ENCODE measurements around the gene MAP3K7.
A peak's percentile ranks its signal among the peaks of the same experiment; 100 is the strongest.

Gene MAP3K7

DNA sequence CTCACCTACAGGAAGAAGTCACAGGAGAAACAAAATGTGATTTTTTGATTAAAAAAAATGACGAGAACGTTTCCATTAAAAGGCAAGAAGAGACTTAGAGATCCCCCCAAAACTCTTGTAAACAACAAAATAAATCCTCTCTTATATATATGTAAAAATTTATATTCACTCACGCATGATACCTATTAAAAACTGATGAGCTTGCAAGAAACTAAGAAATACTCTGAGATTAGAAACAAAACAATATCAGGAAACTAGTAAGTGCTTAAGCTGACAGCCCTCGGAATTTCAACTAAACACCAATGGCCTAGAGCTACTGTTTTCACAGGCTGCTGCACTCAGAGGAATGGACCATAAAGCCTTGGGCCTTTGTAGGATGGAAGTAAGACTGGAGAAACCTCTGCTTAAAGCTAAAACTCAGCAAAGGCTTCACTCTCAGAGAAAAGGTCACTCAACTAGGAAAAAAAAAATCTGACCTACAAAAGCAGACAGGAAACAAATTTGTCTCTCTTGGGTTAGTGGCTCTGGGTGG lies 63.0 kb downstream of the MAP3K7 start:
- DNase-seq = no peak

DNA sequence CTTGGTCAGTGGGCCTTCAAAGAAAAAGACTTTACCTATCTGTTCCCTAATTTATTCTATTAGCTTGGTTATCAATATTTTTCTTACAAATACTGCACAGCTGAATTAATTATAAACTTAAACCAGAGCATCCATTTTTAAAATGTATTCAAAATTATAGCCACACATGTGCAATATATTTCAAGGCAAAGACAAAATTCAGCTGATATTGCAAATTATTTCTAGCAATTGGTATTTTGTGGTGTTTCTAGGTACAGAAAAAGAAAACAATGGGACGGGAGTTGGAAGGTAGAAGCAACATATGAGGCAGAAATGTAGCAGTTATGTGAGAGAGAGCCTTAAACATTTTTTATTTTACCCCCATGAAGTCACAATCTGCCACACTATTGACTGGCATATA lies 64.9 kb downstream of the MAP3K7 start:
- no peak for DNase-seq

DNA sequence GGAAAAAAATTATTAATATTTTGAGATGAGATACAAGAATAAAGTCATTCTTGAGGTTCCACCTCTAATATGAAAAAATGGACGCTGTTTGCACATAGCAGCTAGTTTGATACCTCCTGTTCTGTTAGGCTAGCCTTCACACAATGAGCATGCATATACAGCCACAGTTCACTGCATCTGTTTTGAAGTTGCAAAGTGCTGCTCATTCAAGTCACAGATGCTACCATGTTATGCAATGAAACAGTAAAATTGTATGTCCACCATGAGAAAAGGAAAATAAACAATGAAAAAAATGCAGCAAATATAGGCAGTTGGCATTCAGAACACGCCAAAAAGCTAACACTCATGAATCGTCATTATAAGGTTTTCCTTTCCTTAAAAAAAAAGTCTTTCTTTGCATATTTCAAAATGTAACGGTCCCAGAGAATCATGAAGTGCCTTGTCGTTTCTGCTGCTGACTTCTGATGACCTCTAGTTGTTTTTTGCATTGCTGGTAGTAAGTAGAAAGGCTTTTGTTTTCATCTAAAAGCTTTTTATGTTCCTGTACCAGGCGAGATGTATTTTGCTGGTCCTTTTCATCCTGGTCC lies 70.7 kb downstream of the MAP3K7 start:
- no peak for DNase-seq

DNA sequence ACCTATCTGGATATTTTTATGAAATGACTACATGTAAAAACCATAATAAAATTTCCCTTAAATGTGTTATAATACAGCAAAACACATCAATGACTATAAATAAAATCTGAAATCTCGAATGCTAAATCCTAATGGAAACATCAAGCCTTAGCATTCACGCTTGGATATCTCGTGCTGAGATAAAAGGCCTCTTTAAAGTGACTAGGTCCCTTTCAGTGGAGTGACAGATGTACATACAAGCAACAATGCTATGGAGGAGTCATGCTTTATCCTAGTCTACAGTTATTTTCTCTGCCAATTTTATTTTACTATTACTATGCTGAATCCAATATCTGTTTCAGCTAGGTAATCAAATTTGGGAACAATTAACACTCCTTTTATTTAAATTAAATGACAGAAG lies 72.4 kb downstream of the MAP3K7 start:
- DNase-seq = no peak

DNA sequence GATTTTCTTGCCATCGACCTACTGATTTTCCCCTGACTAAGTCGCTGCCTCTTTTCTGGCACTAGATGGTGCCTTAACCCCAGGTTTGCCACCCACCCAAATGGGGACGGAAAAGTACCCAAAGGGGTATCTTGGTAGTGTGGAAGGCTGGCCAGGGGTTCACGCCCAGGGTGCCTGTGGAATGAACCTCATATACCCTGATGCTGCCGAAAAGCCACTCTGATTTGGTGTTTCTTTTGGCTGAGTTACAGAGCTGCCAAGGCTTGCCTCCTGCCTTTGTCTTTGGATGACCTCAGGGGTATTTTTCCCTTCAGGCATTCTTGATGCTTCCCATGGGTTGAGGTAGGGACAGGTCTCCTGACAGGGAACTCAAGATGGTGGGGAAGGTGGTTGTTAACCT lies 78.1 kb downstream of the MAP3K7 start:
- peak; percentile 3 for DNase-seq

DNA sequence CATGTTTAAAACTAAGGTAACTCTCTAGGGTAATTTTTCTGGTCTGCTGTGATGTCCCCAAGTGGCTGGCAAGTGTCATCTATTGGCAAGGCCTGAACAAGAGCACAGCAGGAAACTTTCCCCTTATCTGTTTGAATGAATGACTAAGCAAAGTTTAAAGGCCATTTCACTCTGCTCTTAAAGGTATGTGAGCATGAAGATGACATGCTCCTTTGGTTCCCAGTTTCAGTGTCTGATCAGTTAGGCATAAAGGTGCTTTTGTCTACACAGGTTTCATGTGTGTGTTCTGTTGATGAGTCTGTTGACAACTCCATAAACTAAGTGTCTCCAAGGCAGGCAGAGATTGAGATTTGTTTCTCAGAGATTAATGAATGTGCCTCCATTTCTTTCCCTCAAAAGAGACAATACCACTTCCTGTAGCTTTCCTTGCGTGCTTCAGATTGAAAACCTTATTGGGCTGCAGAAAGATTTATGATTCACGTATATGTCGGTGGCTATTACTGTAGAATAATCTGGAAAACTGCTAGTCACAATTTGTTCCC lies 83.9 kb downstream of the MAP3K7 start:
- no peak for DNase-seq

DNA sequence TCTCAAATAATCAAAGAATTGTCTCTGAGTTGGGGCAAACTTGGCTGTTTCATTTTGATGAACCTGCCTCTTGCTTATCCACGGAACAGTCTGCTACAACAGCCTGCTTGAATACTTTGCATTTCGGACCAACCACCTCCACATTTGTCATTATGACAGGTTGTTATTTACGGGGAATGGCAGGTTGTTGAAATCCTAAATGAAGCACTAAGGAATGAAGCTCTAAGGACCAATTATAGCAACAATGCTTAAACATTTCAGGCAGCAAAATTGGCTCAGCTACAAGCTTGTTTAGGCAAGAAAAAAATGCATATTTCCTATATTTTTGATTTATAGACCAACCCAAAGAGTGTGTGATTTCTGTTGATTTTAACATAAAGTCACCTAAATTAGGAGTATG lies 84.5 kb downstream of the MAP3K7 start:
- no peak for DNase-seq

DNA sequence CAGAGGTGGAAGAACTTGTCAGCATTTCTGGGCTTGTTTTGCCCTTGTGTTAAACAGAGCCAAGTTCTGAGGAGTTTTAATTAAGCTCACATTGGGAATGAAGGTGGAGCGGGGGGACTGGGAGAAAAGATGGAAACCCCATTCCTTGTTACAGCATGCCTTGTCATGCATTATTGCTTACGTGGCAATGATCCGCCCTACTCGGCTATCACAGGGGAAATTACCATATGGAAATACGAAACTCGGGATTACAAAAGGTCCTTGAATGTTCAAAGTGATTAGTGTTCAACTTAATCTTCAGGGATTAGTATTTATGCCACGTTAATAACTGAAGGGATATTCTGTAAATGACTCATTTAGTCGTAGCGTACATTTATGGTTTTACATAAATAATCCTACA lies 86.4 kb downstream of the MAP3K7 start:
- DNase-seq = peak; percentile 62

DNA sequence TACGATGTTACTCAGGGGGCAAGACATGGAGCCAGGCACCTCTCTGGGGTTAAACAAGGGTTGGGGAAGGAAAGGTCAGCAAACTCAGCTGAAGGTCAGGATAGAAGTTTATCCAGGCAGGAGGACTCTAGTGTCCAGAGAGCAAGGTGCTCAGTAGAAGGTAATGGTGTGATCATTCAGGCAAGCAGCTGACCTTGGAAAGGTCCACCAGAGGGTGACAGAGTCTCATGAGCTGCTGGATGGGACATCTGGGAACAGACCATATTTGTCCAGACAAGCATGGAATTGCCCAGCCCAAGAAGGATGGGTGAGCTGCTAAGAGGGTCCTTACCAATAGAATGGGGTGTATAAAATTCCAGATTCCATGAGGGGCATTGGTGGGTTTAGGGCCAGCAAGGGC lies 89.5 kb downstream of the MAP3K7 start:
- DNase-seq = peak; percentile 1

DNA sequence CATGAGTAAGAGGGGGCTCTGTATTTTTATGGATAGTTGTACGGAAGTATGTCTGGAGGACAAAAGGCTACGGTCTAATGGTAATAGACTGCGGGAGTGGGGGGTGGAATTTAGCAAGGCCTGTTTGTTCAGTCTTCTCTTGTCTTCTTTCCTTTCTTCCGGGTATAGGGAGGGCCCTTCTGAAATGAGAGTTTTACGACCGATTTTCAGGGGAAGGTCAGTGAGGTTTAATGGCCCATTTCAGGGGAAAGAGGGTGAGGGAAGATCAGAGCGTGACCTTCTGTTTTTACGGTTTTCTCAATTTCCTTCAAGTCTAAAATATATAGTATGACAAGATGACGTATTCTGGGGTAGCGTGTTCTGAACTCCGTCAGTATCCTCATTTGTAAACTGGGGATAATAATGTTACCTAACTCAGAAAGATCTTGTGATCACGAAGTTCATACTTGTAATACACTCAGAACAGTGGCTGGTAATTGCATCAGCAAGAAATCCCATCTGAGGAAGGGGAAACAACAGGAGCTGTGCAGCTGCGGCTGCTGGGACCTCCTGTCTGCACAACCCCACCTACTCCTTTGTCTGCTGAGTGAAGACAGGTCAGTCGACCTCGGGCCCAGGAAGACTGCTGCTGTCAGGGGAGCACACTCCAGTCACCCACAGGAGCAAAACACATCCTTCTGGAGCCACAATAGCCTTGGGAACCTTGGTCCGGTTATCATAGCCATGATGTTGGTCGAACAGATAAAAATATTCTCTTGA lies 90.4 kb downstream of the MAP3K7 start:
- no peak for DNase-seq

DNA sequence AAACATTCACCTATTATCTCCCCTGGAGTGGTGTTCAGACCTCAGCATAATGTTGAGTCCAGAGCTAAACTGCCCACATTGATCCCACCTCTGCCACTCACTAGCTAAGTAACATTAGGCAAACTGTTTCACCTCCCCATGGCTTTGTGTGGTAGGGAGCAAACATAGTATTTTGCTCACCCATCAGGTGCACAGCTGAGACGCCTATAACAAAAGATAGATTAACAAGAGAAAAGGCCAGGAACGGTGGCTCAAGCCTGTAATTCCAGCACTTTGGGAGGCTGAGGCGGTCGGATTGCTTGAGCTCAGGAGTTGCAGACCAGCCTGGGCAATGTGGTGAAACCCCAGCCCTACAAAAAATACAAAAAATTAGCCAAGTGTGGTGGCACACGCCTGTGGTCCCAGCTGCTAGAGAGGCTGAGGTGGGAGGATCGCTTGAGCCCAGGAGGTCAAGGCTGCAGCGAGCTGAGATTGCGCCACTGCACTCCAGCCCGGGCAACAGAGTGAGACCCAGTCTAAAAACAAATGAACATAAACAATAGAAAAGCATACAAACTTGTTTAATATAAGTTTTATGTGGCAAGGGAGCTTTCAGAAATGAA lies 91.6 kb downstream of the MAP3K7 start:
- DNase-seq = no peak

DNA sequence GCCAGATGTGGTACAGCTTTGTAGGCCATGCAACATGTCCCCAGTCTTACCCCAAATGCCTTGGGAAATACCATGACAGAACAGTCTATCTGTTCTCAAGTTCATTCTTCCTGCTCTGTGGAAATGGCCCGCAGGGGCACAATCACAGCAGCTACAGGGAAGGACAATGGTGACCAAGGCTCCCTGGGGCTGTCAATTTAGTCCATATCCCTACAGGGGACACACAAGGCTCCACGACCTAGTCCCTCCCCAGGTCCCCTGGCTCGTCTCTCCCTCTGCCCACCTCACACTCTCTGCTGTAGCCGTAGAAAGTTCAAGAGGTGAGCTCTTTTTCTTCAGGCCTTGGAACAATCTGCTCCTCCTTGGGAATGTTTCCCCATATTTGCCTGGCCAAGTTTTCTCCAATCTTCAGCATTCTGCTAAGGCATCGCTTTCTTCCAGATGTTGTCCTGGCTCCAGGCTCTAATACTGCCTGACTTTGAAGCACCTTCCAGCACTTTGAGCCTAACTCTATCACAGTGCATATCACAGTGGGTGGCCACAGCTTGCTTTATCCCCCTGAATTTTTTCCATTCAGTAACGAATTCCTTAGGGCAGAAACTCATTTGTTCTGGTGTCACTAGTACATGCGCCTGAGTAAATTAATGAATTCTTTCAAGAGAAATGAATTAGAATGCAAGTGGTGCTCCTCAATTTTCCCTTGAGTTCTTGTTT lies 92.6 kb downstream of the MAP3K7 start:
- DNase-seq = no peak

DNA sequence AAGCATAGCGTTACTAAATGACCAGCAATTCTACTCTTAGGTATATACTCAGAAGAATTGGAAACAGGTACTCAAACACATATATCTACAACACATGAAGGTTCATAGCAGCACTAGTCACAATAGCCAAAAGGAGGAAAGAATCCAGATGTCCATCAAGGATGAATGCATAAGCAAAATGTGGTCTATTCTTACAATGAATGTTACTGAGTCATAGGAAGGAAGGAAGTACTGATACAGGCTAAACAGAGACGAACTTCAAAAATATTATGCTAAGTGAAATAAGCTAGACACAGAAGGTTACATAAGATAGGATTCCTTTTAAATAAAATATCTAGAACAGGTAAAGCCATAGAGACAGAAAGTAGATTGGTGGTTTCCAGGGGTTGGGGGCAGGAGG lies 93.5 kb downstream of the MAP3K7 start:
- no peak for DNase-seq

DNA sequence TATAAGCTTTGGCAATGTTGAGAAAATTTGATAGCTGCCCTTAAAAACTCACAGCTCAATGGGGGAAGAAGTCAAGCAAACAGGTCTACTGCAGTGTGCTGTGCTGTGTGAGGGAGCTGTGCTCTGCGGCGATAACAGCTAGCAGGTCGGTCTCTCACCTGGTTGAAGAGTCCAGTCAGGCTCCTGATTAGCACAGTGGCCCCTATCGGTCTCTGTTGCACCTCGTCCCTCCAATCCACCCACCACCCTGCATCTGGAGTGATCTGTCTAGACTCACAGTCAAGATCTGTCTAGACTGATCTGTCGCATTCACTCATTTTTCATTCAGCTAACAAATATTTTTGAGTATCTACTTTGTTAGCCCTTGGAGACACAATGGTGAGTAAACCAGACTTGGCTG lies 94.1 kb downstream of the MAP3K7 start:
- DNase-seq = no peak

DNA sequence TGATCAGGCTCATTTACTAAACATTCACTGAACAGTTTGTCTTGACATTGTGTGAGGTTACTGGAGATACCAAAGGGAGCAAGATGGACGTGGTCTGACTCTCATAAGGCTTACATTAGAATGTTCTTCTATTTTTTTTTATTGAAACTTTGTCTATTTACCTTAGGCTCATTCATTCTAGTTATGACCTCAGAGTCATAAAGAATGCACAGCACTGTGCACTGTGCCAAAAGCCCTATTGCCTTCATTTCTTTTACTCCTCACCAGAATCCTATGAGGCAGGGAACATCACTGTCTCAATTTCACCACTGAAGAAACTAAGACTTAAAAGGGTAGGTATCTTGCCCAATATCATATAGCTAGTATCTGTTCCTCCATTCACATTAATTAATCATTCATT lies 94.5 kb downstream of the MAP3K7 start:
- no peak for DNase-seq

DNA sequence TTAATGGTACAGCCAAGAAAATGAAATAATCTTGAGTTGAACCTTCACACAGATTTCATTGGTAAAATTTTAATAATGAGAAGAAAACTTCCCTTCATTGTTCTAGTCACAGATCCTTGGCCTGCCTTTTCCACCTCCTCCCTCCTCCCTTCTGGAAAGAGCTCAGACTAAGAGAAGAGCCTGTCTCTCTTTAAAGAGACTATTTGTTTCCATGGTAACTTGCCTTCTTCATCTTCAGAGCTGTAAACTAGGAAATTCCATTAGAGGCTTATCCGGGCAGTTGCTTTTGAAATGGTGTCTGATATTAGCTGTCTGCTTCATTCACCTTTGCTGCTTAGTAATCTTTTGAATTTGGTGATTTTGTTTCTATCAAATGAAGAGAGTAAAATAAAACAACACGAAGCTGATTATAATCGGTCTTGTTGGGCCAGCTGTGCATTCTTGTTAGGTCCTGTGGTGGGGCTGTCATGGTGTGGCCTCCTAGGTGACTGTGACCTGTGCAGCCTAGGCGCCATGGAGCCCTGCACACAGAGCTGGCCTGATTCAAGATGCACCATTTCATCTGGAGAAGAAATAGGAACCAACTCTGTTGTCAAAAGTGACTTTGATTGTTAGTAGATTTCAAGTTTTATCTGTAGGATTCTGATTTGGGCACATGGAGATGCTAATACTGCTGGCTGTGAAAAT lies 96.7 kb downstream of the MAP3K7 start:
- DNase-seq = peak; percentile 58

DNA sequence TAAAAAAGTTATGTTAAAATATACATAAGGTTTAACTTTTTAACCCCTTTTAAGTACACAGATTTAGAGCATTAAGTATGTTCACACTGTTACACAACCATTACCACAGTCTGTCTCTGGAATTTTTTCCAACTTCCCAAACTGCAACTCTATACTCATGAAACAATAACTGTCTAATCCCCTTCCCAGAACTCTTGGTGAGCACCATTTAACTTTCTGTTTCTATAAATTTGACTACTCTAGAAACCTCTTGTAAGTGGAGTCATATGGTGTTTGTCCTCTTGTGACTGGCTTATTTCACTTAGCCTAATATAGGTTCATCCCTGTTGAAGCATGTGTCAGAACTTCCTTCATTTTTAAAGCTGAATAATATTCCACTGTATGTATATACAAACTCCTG lies 98.1 kb downstream of the MAP3K7 start:
- no peak for DNase-seq

DNA sequence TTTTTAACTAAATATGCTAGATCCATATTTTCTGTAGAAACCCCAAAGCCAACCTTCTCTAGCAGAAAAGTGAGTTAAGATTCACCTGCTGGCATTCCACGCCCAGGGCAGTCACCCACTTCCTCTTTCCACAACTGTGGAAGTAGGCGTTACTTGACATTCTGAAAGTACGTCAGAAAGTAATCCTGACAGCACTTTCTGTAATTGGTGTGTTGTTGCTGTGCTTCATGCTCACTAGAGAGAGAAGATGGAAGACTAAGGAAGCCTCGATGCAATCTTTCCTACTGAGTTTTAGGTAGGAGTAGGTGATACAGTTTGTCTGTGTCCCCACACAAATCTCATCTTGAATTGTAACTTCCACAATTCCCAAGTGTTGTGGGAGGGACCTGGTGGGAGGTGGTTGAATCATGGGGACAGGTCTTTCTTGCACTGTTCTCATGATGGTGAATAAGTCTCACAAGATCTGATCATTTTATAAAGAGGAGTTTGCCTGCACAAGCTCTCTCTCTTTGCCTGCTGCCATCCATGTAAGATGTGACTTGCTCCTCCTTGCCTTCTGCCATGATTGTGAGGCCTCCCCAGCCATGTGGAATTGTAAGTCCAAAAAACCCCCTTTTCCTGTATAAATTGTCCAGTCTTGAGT lies 101.1 kb downstream of the MAP3K7 start:
- no peak for DNase-seq

DNA sequence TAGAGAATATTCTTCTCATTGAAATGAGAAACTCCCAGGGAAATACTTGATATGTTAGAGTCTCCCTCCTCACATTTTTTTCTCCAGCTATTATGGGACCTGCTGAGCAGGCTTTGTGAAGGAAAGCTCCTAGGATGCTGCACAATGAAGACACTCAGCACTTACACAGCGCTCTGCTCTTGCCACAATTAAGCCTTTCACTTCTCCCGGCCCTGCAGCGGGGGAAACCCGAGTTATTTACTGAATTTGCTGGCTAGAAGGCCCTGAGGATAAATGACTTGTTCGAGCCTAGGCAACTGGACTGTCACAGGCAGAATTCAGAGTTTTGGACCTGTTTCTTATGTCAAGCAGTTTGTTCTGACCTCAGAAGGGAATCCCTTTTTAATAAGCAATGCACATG lies 102.0 kb downstream of the MAP3K7 start:
- no peak for DNase-seq

DNA sequence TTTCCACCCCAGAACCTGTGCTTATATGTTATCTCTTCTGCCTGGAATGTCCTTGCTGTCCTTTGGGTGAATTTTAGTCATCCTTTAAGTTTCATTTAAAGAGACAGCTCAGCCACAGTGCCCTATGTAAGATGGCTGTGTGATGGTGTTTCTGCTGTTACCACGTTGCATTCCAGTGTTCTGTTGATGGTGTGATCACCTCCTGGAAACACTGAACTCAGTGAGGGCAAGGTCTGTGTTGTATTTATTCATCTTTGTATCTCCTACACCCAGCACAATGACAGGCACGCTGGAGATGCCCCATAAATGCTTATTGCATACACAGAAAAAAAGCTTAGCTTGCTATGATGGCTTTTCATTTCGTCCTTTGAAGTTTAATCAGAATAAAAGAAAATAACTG lies 102.5 kb downstream of the MAP3K7 start:
- no peak for DNase-seq

DNA sequence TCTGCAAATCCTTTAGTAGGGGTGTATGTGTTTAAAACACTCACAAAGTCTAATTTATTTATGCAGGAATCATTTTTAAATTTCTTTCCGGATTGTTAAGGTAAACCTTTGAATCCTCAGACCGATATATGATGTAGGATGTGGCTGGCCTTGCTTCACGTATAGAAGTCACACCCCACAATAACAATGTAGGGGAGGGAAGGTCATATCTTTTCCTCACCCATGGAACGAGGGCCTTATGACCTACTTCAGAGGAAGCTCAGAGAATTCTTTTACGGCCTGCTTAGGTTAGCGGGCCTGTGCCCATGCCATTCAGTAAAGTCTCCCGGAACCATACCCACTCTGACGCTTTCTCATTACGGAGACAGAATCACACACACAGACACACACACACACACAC lies 102.9 kb downstream of the MAP3K7 start:
- no peak for DNase-seq

DNA sequence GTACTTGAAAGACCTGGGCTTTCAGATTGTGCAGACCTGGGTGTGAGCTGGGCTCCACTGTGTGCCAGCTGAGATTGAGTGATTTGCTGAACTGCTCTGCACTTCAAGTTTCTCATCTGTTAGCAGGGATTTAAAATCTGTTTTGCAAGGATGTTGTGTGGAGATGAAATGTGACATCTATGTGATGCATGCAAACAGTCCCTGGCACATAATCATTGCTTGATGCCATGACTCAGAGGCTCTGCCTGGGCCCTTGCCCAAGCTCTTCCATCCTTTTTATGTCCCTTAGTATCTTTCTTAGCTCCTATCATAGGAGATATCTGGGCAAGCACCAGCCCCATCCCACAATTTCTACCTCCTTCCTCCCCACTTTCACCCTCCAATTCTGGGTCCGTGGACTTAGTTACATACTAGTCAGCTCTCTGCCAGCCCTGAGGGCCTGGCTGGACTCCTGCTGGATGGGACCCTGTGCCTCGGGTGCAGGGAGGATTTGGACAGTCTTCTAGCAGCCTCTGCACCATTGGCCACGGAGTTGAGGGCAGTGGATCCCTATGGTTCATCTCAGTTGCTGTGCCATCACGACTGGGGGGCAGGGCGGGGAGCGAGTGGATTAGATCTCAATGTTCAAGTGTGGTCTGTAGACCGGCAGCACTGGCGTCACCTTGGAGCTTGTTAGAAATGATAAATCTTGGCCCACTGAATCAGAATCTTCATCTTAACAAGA lies 103.6 kb downstream of the MAP3K7 start:
- no peak for DNase-seq

Measured in NCI-H82 (cell line).